22Rv1 (cell line): ENCODE measurements around the gene RHO.

Experiments used
- CTCF ChIP-seq: fragments of 450-650 bp; IDR thresholded peaks from 2 replicates; pipeline ENCODE4 v1.5.1; 2017; ENCODE audit warnings: mild to moderate bottlenecking
- ZFX ChIP-seq: fragments of 450-650 bp; IDR thresholded peaks from 2 replicates; pipeline ENCODE4 v1.6.1; 2017; ENCODE audit warnings: antibody characterized with exemption, borderline replicate concordance

GRCh38 chr3:129584631-129585030, 56.2 kb downstream of the RHO start:
- TF ChIP-seq CTCF (no peak), ZFX (no peak)
